ENCODE measurements around the gene GAB1.
"Not testable (repeated sequence)": the region's sequence is repeated elsewhere in the genome, so short reads cannot be mapped to it uniquely, and the experiment has no call there.

GAB1 gene

DNA sequence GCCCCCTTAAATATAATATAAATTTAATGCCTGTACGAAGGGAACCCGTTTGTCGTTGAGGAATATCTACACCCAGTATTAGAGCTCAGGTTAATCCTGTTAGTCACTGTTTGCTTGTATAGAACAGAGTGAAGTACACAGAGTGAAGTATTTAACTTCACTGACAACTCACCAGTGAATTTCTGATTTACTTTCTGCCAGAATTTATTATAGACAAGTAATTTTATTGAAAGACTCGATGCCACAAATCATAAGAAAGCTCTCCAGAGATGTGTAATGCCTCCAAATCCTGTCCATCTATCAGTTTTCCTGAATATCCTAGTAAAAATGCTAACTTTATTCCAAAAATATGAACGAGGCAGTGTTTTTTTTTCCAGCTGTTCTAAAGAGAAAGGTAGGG is 1.6 kb downstream of the GAB1 start:
- no peak for DNase-seq

DNA sequence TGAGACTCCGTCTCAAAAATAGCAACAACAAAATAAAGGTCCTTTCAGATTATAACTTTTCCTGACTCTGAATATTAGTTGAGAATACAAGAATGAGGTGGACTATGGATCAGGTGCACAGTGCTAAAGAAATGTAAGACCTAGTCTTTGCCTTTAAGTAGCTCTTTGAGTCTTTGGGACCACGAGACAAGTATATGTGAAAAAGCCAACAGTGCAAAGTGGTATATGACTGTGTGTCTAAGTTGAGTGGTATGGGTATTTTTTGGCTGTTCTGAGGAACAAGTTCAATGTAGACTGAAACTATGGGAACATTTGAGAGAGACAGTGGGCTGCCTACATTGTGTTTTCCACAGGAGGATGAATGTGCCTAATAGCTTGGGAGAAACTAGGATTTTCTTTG is 2.8 kb downstream of the GAB1 start:
- DNase-seq: no peak

DNA sequence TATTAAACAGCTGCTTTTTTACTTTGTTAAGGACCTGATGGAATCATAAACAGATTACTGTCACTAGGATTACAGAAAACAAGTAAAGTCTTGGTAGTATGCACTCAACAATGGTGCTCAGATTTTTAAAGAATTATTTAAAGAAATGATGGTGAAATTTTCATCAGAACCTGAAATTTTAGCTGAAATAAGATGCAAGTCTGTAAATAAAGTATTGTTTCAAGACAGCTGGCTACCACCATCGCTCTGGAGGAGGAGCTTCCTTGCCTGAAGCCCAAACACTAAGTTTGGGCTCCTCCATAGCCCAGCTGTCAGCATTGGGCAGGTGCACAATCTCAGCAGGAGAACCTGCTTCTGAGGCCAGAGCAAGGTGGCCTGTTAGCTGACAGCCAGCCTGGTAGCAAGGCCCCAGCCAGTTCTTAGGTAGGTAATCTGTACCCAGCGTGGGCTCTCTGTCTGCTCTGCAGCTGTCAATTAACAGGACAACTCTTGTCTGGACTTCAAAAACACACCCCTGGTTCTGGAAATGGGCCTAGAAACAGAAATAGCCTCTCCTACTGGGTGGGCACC is 4.6 kb downstream of the GAB1 start:
- no peak for DNase-seq

DNA sequence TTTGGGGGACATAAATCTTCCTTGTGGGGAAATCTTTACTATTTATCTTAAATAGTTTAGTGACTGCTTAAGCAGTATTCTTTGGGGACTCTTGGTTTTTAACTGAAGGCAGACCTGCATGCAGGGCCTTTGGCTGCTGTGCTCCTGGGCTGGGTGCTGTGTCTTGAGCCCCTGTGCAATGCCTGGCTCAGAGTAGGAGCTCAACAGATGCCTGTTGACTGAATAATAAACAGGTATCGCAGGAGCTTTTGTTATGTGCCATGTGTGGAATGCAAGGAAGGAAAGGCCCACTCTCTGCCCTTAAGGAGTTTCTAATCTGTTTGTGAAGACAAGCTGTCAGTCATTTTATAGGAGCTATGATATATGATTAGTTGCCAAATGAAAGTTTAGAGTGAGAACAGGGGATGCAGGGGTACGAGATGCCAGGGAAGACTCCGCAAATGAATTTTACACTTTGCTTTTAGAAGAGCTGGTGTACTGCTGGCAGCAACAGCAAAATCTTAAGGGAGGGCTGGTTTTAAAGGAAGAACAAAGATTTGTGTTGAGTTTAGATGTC is 6.7 kb downstream of the GAB1 start:
- no peak for DNase-seq

DNA sequence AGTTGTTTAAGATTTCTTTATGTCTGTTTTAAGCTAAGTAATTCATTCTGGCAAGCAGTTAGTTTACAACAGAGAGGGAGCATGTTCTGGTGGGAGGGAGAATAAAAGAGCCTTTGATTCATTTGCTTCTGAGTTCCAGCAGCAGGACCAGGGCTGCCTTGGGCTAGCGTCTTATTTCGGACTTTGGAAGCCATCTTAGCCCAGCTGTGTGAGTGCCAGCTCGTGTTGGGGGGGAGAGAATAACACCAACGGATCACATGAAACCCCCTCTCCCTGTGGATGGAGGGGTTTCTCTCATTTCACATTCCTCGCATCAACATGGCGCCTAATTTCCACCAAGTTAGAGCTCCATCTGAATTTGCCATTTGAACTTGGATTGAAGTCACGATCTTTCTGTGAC is 7.4 kb downstream of the GAB1 start:
- DNase-seq: no peak

DNA sequence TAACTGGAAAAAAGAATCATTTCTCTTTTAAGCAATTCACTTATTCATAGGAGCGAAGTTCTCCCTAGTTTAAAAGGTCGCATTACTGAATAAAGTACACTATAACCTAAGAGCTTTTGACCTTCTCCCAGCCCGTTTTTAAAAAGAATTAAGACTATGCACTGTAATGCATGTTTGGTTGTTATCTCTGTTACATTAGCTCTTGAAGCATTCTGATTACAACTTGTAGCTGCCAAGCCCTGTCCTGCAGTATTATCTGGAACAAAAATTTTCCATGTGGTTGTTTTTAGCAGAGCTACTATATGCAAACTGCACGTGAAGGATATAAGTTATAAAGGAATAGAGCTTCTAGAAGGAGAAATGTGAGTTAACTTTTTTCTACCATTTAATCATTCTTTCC is 8.1 kb downstream of the GAB1 start:
- DNase-seq: no peak

DNA sequence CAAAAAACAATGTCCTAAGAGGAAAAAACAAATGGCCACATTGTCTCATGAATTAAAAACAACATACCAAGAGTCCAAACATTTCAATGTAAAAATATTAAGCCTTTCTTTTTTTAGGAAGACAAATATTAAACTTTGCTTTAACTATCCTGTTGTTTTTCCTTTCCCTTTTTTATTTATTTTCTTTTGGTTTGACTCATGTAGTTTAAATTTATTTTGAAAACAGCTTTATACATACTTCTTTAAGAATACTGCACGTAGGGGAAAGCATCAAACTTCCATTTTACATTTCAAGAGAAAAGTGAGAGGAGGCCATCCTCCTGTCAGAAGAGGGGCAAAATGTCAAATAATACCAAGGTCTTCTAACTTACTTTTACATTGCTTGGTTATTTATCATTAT is 8.7 kb downstream of the GAB1 start:
- DNase-seq: no peak

DNA sequence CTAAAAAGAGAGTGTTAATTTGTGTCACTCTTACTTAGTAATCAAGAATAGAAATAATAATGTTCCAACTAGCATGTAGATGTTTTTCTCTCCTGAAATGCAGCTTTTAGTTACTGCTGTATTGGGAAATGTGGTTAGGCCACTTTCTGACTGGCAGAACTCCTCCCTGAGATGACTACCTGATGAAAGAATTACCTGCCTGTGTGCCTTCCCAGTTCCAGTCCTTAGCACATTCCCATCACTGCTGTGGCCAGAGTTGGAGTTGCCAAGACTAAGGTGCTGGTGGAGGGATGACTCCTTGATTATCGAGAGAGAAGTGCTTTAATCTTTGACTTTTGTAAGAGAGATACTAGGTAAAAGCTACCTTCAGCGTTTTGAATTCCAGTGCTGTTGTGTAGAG is 9.5 kb downstream of the GAB1 start:
- DNase-seq: no peak

DNA sequence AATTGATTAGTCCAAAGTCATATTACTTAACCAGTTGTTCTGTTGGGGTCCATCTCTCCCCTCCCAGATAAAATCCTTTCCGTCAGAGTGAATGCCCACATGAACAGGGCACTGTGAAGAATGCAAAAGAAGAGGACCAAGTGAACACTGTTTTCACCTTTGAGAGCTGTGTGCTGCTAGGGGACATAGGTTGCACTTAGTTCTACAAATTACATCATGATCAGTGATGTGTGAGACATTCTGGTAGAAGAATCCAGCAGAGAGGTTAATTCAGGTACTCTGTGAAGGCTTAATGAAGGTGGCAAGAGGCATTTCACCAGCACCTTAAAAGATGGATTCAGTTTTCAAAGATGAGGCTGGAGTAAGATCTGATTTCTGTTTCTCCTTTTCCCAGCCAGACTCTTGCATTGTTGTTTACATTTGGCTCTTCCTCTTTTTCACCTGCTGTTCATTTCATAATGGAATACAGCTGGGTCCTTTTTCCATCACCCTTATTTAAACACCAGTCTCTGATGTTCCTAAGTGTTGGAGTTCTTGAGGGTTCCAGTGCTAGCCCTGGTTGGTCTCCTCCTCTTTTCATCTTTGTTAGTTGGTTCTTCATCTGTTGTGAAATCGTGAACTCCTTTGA is 10.9 kb downstream of the GAB1 start:
- DNase-seq: no peak

DNA sequence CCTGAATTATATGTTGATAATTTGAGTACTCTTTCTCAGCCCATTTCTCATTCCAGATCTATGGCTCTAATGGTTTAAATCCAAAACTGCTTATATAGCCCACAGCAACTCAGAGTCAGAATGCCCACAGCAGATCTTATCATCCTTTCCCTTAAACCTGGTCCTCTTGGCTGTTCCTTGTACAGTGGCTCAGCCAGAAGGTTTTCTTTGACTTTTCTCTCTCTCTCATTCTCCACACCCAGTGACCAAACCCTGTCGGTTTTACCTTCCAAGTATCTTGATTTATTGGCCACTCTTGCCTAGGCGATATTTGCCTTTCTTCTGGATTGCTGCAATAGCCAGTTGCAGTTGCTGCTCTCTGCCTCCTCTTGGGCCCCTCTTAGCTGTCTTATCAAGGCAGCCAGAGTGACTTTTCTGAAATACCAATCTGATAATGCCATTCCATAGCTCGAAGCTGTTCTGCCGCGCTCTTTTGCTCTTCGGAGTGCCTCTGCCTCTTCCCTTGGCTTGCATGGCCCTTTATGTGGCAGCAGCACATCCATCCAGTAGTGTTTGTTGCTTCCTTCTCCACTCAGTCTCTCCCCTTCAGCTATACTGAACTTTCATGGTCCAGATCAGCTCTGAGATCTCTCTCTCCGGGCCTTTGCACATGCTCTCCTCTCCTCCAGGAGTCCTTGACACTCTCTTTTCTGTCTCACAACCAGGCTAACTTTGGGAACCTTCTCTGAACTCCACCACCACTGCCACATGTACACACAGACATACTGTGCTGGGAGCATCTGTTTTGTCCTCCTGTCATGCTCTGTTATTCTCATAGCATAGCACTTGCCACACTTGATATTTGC is 11.8 kb downstream of the GAB1 start:
- DNase-seq: no peak

DNA sequence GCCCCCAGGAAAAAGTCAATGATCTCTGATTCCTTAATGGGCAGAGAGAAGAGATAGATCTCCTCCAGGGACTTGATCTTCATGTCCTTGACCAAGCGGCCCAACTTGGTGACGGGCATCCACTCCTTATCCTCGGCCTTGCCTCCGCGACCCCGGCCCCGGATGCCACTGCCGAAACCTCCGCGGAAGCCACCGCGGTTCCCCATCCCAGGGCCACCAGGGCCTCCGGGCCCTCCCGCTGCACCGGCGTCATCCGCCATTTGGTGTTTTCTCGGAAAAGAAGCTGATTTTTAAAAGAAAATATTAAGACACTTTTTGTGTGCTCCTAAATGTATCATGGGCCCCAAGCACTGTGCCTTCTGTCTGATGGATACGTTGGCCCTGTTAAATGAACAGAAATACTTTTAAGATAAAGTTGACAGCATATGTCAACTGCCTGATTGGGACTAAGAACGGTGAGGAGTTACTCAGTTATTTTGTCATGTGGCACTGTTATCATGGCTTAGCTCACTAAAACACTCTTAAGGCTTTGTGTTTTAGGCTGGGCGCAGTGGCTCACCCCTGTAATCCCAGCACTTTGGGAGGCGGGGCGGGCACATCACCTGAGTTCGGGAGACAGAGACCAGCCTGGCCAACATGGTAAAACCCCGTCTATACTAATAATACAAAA is 13.3 kb downstream of the GAB1 start:
- DNase-seq: not testable (repeated sequence)

DNA sequence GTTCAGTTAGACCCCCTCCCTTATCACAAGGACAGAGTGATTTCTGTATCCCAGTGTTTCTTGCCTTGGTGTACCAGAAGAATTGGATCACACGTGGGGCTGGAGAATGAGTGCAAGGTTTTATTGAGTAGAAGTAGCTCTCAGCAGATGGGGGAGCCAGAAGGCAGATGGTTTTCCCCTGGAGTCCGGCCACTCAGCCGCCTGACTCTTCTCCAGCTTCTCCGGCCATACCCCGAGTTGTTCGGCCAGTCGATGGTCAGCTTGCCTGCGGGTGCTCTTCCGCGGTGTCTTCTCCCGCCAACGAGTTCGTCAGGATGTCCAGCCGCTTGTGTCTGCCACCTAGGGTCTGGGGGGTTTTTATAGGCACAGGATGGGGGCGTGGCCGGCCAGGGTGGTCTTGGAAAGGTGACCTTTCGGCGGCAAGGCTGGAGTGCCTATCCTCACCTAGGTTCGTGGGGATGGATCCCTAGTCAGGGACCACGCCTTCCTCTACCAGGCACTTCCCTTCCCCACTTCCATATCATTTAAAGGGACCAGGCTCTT is 14.5 kb downstream of the GAB1 start:
- DNase-seq: no peak

DNA sequence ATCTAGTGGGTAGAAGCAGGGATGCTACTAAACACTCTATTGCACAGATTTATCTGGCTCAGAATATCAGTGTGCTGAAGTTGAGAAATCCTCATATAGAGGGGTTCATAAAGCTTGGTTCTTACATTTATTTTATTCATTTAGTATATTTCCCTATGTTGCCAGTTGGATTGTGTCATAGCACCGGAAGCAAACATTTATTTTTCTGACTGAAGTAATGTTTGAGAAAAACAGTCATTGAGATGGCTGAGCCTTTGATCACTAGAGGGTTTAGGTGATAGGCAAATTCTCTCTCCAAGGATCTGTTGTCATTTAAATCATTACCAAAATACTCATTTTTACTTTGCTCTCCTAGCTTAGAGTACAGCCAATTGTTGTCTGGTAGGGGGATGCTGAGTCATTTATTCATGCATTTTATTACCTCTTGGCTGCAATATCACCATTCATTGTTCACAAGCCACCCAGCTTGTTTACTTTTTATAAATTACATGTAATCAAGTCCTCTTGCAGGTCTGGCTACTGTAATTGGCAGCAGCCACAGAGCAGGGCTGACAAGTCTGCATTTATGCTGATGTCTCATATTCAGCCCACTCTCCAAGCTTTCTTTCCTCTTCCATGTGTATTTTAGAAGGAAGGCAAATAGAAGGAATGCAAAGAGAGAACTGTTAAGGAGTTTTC is 15.2 kb downstream of the GAB1 start:
- no peak for DNase-seq

DNA sequence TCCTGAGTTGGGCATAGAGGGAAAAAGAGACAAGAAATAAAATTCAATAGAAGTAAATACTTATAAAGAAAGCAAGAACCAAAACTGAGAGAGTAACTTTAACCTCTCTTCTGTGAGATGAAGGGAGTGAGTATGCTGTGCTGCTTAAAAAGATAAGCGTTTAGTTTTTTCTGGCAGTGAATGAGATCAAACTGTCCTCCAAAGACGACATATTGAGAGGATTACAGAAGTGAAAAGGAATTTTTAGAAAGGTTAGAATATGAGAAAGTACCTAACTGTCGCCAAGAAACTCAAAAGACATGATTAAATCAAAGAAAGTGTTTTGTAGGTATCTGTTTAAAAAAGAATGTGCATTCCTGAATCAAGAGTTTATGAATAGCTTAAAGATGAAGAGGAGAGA is 16.0 kb downstream of the GAB1 start:
- DNase-seq: no peak

DNA sequence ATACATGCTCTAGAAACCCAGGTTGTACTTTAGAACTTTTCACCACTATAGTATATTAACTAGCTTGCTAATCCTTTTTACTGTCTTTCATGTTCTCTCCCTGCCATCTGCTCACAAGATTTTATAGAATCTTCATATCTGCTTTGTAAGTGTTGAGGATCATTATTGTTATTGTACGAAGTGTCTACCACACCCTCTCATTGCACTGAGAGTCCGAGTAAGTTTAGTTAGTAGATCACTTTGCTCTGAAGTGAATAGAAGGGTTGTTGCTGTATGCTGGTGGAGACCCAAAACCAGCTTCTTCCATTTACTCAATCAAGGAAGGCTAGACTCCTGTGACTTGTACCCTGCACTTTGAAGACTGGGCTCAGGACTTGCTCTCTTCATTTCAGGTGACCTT is 17.1 kb downstream of the GAB1 start:
- DNase-seq: no peak

DNA sequence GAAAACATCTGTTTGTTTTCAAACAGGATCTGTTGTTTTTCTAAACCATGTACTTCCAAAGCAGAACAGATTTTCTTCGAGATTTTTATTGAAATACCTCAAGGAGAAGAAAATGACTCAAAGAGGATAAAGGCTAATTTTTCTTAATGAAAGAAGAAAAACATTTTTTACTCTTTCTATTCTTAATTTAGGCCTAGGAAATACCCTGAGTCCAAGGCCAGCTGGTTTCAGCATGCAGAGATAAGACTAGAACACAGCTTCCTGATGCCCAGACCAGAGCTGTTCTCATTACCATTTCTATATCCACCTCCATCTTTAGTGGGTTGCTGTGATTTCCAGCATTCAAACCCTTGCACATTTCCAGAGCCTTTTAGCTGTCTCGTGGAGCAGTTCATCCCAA is 18.3 kb downstream of the GAB1 start:
- DNase-seq: no peak

DNA sequence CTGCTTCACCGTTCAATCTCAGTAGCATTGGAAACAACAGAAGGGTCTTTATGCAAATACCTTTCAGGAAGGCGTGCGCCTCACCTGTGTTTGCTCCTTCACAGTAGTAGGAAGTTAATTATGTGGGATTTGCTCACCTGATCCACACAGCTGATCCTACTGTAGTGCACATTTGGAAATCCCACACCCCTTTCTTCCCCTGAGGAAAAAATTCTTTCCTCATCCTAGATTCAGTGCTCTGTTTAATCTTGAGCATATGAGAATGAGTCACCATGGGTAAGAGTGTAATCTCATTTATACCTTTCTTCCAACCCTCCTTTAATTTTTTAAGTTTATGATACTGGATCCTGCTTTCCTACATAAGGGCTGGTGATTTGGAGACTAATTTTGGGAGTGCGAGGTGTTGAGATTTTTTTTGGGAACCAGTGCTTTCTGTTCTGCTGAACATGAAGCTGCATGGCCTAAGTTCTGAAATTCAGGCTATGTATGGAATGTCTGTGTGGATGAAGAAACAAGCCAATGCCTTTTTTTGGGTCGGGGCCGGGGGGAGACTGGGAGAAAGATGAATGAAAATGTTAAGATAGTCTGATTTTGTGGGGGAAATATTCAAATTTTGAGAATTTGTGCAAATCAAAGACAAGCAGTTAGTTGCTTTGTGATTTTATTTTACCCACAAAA is 19.0 kb downstream of the GAB1 start:
- DNase-seq: no peak

DNA sequence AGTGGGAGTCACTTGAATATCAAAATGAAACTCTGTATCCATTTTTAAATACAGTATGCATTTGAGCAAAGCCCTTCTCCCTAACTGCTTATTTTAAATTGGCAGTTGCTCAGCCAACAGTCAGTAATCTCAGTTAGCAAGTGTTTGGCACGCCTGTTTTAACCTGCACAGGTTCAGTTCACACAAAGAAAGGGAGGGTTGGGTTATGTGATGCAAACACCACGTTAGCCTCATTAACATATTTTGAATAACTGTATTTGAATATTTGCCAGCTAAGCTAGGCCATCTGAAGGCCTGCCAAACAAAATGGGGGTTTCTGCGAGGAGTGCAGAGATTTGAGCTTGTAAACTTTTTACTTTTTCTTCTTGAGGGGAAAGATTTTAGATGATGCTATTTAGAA is 19.8 kb downstream of the GAB1 start:
- no peak for DNase-seq

DNA sequence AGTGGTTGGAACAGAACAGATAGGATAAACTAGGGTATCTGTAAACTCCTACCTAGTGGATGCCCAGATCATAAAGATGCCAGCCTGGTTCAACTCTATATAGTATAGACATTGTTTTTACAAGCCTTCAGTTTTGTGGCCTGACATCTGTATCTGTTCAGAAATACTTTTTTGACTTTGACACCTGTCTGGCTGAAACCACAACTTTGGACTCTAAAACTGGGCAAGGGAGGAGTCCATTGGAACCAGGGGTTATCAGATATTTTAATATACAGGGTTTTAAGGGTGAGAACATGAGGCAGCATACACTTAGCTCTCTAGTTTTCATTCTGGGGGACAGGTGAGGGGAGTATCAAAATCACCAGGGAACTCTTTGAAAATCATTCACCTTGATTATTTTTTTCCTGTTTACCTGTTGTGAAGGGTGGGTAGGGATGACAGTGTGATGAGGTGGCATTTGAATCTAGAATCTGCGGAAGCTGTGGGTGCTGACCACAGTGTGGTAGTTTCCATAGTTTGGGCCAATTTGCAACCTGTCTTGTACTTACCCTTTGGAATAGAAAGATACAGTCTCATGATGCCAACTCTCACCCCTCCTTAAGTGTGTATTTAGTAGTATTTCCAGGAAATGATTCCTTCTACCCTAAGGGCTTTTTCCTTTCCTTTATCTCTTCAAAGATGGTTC is 20.6 kb downstream of the GAB1 start:
- DNase-seq: no peak

DNA sequence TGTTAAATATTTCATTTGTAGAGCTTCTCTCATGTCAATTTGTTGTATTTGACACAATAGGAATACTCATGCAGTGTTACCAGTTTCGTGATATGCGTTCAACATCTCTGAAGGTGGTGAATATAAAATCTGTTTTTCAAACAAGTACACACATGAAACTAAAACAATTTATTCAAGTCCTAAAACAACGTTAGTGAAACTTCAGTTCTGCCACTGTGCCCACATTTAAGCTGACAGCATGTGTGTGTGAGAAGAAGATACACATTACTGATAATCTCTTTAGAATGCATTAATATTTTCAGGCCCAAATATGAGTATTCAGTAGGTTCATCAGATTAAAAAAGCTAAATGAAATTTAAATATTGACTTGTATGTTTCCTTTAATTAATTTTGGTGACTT is 21.7 kb downstream of the GAB1 start:
- no peak for DNase-seq
